Cardiac septum (tissue), 1 donor: ENCODE results near the gene ARAP2. TPM values are rescaled to one million over a fixed set of nuclear protein-coding genes. Genes with fewer than 3 reads are reported as not detected.

Source experiments
- DNase-seq: peaks from one replicate; pipeline ENCODE4 v3.0.0-alpha.2; 2020; ENCODE audit warnings: low spot score
- intact Hi-C: fragments of 100-400 bp; cut with DNase I; formaldehyde crosslinking; loops from one replicate; pipeline ENCODE4 v1.14.0; 2022
- total RNA-seq: library from RNA; stranded (reverse); fragmentation: NEBNext Ultra II Directional; extraction: Animal tissue kit (Norgen Biotek cat#: 25700); gene quantifications from one replicate; pipeline ENCODE4 v1.2.1, GENCODE V29; 2021
- donor health status: DM: no; HTN: no; CAD: no.

ARAP2 gene
- total RNA-seq, 1 donor from 2014 or later: 6.6 TPM

DNA sequence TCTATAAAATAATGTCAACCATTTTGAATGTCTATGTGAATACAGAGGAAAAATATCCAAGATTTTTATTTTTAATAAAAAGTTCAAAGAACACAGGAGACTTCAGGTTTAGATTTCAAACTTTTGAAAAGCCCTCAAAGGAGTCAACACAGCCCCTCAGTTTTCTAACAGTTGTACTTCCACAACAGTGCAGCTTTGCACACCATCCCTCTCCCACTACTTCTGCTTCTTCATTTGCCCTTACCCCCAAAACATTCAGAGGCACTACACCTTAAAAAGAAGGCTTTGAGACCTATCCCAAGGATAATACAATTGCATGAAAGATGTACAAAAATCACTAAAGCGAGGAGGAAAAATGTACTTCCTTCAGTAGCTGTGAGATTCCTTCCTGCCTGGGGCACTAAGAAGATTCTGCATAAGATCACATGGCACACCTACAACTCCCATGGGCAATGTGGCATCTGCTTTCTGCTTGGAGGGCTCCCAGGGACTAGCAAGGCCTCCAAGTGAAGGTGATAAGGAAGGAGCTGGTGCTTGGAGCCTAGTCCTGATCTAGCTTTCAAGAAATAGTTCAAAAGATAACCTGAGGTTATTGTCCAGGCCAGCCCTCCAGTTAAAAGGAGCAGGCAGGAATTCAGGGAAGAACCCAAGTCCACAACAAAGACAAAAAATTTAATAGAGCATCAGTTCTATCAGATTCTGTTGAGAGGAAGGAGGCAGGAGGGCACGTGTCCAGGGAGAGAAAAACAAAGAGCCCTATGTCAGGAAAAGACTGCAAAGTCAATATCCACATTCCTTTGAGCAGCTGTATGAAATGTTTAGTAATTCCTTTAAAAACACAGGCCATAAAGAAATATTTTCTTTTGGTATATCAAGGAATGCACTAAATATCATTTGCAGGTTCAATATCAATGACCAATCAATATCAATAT, 19.1 kb downstream of the ARAP2 start:
- intact Hi-C loops: no loop called here
- no peak for DNase-seq

DNA sequence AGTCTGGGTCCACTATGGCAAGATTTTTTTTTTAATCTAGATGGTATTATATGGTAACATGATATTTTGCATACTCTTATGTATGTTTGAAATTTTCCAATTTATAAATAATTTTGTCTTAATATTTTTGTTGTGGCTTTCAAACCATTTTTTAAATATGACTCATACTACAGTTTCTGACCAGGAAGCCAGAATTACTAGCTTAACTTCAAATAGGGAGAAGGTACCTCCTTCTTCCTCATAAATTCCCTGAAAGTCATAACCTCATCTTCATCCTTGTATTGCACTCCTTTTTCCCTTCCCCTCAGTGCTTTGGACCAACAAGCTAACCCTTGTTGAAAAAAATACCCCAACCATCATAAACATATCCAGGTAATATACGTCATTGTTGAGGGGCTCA, 21.6 kb downstream of the ARAP2 start:
- intact Hi-C loops: no loop called here
- no peak for DNase-seq

DNA sequence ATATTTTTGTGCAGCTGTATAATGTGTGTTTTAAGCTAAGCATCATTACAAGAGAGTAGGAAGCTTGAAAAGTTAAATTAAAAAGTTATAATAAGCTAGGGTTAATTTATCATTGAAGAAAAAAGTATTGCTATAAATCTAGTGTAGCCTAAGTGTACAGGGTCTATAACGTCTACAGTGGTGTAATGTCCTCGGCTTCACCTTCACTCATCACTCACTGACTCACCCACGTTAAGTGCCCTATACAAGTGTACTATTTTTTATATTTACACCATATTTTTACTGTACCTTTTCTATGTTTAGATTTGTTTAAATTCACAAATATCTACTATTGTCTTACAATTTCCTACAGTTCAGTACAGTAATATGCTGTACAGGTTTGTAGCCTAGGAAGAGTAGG, 23.5 kb downstream of the ARAP2 start:
- intact Hi-C loops: no loop called here
- no peak for DNase-seq

DNA sequence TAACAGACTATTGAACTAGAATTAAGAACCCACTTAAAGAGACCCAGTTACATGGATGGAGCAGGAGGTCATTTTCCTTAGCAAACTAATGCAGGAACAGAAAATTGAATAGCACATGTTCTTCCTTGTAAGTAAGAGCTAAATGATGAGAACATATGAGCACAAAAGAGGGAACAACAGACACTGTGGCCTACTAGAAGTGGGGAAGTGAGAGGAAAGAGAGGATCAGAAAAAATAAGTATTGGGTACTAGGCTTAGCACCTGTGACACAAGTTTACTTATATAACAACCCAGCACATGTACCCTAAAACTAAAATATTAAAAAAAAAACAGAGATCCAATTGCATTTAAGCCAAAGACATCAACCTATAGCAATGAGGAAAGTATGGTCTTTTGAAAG, 26.2 kb downstream of the ARAP2 start:
- intact Hi-C loops: no loop called here
- no peak for DNase-seq

DNA sequence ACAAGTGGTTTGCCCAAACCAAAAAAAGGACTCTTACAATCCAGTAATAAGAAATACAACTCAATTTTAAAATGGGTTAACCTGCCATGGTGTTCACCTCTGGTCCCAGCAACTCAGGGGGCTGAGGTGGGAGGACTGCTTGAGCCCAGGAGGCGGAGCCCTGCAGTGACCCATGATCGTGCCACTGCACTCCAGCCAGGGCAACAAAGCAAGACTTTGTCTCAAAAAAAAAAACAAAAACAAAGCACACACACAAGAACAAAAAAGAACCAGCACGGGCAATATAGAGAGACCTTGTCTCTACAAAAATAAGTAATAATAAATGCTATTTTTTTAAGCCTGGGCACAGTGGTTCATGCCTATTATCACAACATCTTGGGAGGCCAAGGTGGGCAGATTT, 28.7 kb downstream of the ARAP2 start:
- no peak for DNase-seq
- intact Hi-C loops: no loop called here

DNA sequence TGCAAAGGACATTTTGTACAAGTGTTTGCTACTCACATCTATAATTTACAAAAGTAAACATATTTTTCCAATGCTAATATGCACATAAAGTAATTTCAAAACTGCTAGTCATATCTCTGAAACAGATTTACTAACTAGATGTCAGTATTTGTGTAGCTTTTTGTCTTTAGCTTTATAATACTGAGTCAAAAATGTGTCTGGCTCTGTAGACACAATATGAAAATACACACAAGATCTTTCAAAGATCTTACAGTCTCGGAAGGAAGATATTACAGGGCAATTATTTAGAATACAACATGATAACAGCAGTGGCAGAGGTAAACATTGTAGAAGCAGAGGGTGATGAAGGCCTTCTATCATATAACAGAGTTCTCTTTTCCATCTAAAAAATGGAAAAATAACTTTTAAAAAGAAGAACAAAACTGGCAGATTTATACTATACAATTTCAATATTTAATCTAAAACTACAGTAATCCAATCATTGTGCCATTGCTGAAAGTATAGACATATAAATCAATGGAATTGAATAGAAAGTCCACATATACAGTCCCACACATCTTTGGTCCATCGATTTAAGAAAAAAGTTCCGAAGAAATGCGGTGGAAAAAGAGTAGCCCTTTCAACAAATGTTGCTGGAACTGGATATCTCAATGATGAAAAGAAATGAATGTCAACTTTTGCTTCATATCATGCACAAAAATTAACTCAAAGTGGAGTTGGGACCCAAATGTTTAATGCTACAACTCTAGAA, 29.4 kb downstream of the ARAP2 start:
- no peak for DNase-seq
- intact Hi-C loops: no loop called here

DNA sequence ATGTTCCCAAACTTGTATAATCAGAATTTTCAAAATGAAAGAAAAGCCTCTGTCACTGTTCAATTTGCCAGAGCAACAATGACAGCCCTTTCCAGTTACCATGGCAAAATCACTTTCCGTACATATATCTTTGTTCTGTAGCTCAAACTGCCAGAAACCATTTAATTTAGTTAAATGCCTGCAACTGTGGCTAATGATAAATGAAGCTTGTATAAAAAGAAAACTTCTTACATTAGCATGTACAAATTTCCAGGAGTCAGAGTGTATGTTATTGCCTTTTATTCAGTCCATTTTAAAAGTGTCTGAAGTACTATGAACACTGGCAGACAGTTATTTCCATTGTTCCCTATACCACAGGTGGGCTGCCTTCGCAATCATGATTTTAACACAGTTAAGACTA, 30.3 kb downstream of the ARAP2 start:
- intact Hi-C loops: no loop called here
- DNase-seq: no peak

DNA sequence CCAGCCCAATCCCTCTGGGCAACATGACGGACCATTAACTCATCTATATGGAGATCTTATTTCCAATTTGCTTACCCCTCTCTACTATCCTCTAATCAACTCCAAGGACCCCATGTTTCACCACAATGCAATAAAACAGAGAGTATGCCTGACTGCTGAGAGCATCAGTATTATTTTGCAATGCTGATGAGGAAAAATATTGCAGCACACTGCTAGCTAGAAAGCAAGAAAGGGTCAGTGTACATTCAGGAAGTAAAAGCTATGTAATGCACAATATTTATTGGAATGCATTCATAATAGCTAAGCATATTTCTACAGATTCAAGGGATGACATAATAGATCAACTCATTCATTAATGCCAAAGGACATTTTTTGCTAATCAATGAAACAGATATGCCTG, 33.2 kb downstream of the ARAP2 start:
- intact Hi-C loops: no loop called here
- DNase-seq: no peak

DNA sequence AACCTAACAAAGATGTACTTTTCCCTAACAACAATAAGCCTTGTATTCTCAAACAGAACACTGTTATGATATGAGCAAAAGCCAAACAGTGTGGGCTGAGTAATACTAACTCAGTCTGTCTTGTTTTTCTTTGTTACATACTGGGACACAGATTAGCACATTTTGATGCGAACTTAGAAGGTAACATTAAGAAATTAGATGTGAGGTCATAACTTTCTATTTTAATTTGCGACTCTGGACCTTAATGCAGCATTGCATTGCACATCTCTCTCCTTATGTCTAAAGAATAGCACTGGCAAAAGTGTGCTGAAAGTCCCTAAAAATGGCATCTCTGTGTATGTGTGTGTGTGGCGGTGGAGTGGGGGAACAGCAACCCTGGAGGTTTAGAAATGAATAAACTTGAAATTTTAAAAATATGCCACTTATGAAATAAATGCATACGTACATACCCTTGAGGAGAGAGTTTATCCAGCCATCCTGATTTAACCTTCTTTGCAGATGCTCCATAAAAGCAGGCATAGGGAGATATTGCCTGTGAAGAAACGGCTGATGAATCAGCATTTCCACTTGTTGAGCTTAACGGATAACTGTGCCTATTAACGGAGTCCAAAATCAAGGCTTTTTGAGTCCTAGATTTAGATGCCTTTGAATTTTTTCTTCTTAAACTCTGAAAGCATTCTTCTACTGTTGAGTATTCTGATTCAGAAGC, 34.2 kb downstream of the ARAP2 start:
- no peak for DNase-seq
- intact Hi-C loops: no loop called here

DNA sequence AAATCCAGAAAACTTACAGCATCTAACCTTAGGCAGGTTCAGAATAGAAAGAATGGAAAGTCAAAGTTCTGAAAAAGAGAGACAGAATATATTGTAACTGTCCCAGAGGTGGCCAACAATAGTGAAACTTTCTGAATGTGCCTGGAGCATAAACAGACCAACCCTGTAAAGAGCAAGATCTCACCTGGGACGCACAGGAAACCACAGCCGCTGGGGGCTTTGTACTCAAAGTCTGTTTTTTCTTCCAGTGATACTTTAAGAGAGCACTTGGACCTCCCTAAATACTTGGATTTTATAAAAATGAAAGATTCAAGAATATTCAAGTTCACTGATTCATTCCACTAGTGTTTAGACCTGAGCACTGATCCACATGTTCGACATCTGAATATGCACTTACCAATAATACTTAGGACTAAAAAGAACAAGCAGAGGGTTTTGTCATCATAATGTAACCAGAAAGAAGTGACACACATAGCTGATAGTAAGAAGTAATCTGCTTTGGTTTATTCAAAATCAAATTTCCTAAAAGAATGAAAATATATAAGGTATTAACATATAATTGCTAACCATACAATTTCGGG, 35.3 kb downstream of the ARAP2 start:
- intact Hi-C loops: no loop called here

DNA sequence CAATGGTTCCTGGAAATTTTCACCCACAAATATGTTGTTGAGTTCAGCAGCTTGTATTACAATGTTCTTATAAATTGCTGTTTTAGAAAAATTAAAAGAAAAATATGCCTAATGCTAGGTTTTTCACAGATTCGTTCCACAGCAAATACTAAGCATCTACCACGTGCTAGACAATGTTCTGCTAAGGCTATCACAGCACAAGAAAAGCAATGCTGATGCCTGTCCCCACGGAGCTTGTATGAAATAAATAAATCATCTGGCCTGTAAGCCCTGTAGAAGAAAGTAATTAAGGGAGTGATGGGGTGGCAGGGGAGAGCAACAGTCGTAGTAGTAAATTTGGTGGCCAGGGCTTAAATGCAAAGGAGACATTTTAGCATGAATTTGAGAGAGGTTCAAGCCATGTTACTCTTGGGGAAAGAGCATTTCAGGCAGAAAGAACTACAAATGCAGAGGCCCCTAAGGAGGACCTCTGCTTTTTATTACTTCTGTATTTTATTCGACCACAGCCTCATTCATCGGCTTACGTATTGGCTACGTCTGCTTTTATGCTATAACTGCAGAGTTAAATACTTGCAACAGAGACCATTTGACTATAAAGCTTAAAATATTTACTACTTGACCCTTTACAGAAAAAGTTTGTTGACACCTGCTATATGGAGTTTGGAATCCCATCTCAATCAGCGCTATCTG, 36.3 kb downstream of the ARAP2 start:
- no peak for DNase-seq
- intact Hi-C loops: no loop called here

More for the DNA sequence above, 35.3 kb downstream of the ARAP2 start:
- DNase-seq: no peak

DNA sequence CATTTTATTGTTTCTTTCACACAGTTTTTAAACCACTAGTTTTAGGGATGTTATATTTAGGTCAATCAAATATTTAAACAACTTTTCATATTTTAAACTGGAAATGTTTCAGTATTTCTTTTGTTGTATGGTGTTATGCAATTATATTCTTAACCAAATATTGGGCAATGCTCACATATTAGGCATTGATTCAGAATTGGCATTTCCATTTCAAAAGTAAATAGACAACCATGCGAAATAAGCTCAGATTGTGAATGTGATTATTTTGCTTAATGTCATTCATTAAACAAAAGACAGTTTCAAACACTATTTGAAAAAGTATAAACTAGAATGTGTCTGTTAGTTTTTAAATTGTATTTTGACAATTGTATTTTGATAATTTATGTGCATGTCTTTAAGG, 36.9 kb downstream of the ARAP2 start:
- intact Hi-C loops: no loop called here
- DNase-seq: no peak

DNA sequence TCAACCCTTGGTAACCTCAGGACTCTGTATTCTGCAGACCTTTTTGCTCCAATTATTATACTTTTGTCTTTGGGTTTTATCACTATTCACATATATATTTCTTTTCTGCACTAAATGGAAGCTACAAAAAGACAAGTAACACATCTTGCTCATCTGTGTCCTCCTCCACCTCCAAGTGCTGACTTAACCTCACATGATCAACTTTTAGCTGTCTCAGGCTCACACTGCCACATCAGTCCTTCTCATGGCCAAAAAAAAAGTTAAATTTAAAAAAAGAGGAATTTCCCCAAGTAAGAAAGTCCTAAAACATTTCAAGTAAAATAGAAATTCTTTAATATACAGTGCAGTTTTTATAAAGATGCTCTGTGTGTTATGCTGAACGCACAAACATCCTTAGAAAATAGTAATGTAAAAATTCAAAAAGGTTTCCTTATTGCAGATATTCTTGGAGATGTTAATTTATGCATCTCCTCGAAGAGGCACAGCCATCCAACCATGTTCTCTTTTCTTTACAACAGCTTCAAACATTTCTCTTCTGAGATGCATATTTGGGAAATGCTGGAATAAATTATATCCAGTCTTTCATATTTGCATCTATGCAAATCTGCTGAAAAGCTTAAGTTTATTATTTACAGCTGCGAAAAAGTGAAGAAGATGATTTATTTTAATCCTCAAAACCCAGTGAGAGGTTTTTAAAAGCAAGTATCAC, 37.6 kb downstream of the ARAP2 start:
- DNase-seq: no peak
- intact Hi-C loops: no loop called here

DNA sequence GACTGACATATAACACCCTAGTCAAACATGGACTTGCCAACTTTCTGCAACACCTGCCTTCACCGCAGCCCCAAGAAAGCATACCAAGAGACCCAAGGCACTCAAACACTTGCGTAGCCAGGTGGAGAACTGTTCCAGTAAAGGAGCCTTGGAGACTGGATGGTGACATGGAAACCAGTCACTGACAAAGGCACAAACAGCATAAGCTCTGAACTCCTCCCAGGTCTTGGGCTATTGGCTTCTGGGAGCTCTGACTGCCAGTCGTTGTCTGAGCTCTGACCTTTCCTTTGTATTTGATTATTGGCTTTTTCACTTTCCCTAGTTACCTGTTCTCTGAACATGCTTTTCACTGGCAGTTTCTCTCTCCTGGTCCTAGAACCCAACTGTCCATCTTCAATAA, 38.3 kb downstream of the ARAP2 start:
- intact Hi-C loops: no loop called here
- no peak for DNase-seq

DNA sequence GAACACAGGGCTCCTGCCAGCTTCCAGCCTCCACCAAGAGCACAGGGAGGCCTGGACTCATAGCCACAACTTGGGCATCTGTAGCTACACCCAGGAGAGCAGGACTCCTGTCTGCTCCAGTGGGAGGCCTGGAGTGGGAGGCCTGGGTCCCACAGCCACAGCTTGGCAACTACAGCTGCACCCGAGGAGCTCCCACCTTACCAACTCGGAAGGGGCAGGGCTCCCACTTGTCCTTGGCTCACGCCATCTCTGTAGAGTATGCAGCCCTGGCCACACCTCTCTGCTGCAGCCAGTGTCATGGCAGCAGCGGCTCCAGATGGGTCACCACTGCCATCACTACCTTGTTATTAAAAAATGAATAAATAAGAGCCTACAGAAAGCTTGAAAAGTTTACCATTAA, 45.5 kb downstream of the ARAP2 start:
- intact Hi-C loops: no loop called here
- DNase-seq: no peak

DNA sequence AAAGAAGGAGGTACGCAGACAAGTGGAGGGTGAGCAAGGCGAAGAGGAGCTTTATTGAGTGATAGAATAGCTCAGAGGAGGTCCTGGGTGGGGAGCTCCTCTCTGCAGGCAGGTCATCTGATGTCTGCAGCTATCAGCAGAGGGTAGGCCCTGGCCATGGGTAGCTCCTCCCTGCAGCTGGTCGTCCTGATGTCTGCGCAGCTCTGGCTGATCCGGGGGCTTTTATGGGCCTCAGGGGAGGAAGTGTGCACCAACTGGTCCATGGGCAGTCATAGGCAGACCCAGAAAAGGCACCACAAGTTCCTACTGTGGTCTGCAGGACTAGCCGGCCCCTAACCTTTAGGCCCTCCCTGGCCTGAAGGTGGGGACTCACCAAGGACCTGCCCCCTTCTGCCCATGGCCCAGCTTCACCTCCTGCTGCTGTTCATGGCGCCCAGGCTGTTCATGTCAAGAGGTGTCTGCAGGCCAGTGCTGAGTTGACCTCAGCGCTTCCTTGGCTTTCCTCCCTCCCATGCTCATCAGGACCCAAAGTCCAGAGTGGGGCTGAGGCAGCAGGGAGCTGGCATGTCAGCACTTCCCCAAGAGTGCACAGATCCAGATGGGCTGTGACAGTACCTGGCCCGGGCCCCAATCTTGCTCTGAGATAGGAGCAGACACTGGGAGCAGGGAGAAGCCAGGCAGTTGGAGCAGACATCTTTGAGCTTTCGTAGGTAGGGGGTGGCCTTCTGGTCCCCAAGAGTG, 46.1 kb downstream of the ARAP2 start:
- DNase-seq: no peak
- intact Hi-C loops: no loop called here

DNA sequence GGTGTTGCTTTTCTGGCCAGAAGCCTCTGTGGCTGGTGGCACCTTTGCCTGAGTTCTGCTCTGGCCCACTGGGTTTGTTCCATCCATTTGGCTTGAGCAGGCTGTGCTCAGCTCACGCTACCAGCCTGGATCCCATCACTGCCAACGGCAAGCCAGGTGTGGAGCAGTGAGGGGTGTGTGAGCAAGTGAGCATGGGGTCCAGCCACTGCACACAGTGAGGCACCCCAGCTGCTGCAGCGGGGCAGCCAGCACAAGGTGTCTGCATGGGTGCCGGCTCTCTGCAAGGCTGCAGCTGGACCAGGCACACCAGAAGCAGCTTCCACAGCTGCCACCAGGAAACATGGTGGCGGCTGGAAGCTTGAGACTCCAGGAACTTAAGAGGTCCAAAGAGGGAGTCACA, 46.8 kb downstream of the ARAP2 start:
- no peak for DNase-seq
- intact Hi-C loops: no loop called here
